Lower lobe of right lung (tissue), 2 donors: ENCODE data around the gene EEF1A2. TPM values are rescaled to one million over a fixed set of nuclear protein-coding genes. Genes with fewer than 3 reads are reported as not detected.

Experiments
- ATAC-seq, 2 donors: fragments of 200-7000 bp; cut with Tn5 transposase; one replicate each; pipeline ENCODE4 v1.9.1; 2020 to 2022; ENCODE audit warnings: mild to moderate bottlenecking in 2 of 2, moderate library complexity in 2 of 2
- DNase-seq: peaks from one replicate; pipeline ENCODE4 v3.0.0-alpha.2; 2020
- H3K27ac ChIP-seq: fragments of 200-600 bp; one replicate; pipeline ENCODE4 v1.8.0; 2022
- H3K27me3 ChIP-seq: fragments of 200-600 bp; one replicate; pipeline ENCODE4 v1.8.0; 2022; ENCODE audit warnings: low read depth
- H3K36me3 ChIP-seq: fragments of 200-600 bp; one replicate; pipeline ENCODE4 v1.8.0; 2022; ENCODE audit warnings: mild to moderate bottlenecking
- H3K4me1 ChIP-seq: fragments of 200-600 bp; one replicate; pipeline ENCODE4 v1.8.0; 2022
- H3K4me3 ChIP-seq: fragments of 200-600 bp; one replicate; pipeline ENCODE4 v1.8.0; 2022; ENCODE audit warnings: mild to moderate bottlenecking
- H3K9me3 ChIP-seq: fragments of 200-600 bp; one replicate; pipeline ENCODE4 v1.8.0; 2022
- CTCF ChIP-seq: fragments of 200-600 bp; IDR thresholded peaks from one replicate; pipeline ENCODE4 v1.8.0; 2022; ENCODE audit warnings: antibody characterized with exemption, mild to moderate bottlenecking
- intact Hi-C: fragments of 100-400 bp; cut with DNase I; formaldehyde crosslinking; loops from one replicate; pipeline ENCODE4 v1.11.0; 2022
- total RNA-seq: library from RNA; stranded (reverse); fragmentation: NEBNext Ultra II Directional; extraction: Animal tissue kit (Norgen Biotek cat#: 25700); gene quantifications from one replicate; pipeline ENCODE4 v1.2.1, GENCODE V29; 2021
- donor health status: DM: no; HTN: yes; CAD: no; lungs with severe emphysema.

EEF1A2 gene
- total RNA-seq, 1 donor from 2014 or later, result 0.77 TPM

- H3K27ac ChIP-seq, result no peak overlapping the region
- peaks cover 53% of the 10 kb centered on the region for H3K27me3 ChIP-seq
- DNase-seq (no peak), ATAC-seq (no peak)
- TF ChIP-seq CTCF, result no peak
- H3K4me3 ChIP-seq, result no peak overlapping the region
- H3K4me1 ChIP-seq, result no peaks in the 10 kb centered on the region
- intact Hi-C loops, result no loop called here
- H3K9me3 ChIP-seq, result no peaks in the 10 kb centered on the region
- H3K36me3 ChIP-seq, result no peaks in the 10 kb centered on the region
Observed at GRCh38 chr20:63488315-63489251, 10.3 kb downstream of the EEF1A2 start.

- Histone ChIP-seq H3K27me3 (peaks cover 53% of the 10 kb centered on the region), H3K36me3 (no peaks in the 10 kb centered on the region), H3K9me3 (no peaks in the 10 kb centered on the region), H3K27ac (no peak overlapping the region), H3K4me1 (no peaks in the 10 kb centered on the region), H3K4me3 (no peak overlapping the region)
- no peak for ATAC-seq
- intact Hi-C loops, result no loop called here
- TF ChIP-seq CTCF, result no peak
- DNase-seq, result no peak
Observed at GRCh38 chr20:63487781-63488241, 11.1 kb downstream of the EEF1A2 start.

- Histone ChIP-seq H3K4me1 (no peaks in the 10 kb centered on the region), H3K36me3 (no peaks in the 10 kb centered on the region), H3K4me3 (no peak overlapping the region), H3K27me3 (peaks cover 55% of the 10 kb centered on the region), H3K27ac (no peak overlapping the region), H3K9me3 (no peaks in the 10 kb centered on the region)
- TF ChIP-seq CTCF, result no peak
- ATAC-seq (no peak), DNase-seq (no peak)
- intact Hi-C loops, result no loop called here
Observed at GRCh38 chr20:63487116-63487764, 11.6 kb downstream of the EEF1A2 start.

- Histone ChIP-seq H3K36me3 (no peaks in the 10 kb centered on the region), H3K27ac (no peak overlapping the region), H3K4me1 (no peaks in the 10 kb centered on the region), H3K9me3 (no peaks in the 10 kb centered on the region), H3K27me3 (peaks cover 62% of the 10 kb centered on the region), H3K4me3 (no peak overlapping the region)
- TF ChIP-seq CTCF, result no peak
- intact Hi-C loops, result no loop called here
- no peak for ATAC-seq
- DNase-seq, result no peak
Observed at GRCh38 chr20:63486300-63486855, 12.5 kb downstream of the EEF1A2 start.

GRCh38 chr20:63484651-63485403 is 14.1 kb downstream of the EEF1A2 start:
- DNase-seq, result no peak
- H3K27me3 ChIP-seq, result peaks cover 57% of the 10 kb centered on the region

More at GRCh38 chr20:63484651-63485403, 14.1 kb downstream of the EEF1A2 start:
- H3K9me3 ChIP-seq, result no peaks in the 10 kb centered on the region
- no peak overlapping the region for H3K4me3 ChIP-seq
- no peaks in the 10 kb centered on the region for H3K36me3 ChIP-seq
- no peaks in the 10 kb centered on the region for H3K4me1 ChIP-seq
- no peak overlapping the region for H3K27ac ChIP-seq
- intact Hi-C loops, result no loop called here
- ATAC-seq, result no peak
- TF ChIP-seq CTCF, result no peak
